ENCODE results near the gene STPG2.

The STPG2 gene

DNA sequence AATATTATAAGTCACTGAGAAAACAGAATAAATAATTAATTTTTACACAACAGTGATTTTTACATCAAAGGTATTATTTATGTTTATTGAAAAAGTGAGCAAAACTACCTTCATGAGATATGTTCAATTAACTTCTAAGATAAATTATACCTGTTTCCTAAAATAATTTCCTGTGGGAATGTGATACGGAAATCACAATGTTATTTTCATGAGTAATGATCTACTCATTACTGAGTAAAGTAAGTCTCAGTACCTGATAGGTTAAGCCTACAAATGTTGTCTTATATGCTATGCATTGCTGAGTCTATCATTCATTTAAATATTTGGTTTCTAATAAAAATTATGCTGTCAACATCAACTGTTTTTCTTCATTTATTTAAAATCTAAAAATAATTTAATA is 324.0 kb downstream of the STPG2 start:
- Histone ChIP-seq H3K9ac (ENCODE audit: low read depth, low read length) (no peak overlapping the region), H3K27ac (ENCODE audit: low read depth, low read length) (no peak overlapping the region), H3K27me3 (ENCODE audit: control insufficient read depth, insufficient read depth, low read length) (no peaks in the 10 kb centered on the region), H3K36me3 (ENCODE audit: control insufficient read depth, insufficient read depth, low read length) (no peaks in the 10 kb centered on the region), H3K4me1 (ENCODE audit: control insufficient read depth, insufficient read depth, low read length) (no peaks in the 10 kb centered on the region), H3K9me3 (ENCODE audit: control insufficient read depth, insufficient read depth, low read length) (no peaks in the 10 kb centered on the region), H3K4me3 (ENCODE audit: low read depth, low read length) (no peak overlapping the region)

DNA sequence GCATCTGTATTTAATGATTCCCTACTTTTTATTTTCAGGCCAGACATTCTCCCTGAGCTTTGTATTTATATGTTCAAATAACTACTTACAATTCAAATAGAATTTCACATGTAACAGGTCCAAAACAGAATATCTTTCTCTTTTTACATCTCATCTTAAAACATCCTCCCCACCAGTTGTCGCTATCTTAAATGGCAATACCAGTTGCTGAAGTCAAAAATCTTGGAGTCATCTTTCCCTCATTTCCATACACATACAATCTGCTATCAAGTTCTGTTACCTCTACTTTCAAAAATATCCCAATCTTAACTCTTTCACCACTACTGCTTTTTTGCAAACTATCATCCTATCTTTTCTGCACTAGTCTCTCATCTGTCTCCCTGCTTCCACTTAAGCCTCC is 330.5 kb downstream of the STPG2 start:
- Histone ChIP-seq H3K4me1 (ENCODE audit: control insufficient read depth, insufficient read depth, low read length) (0 out of 2 replicates have a peak, but pooled peaks cover 4% of the 10 kb centered on the region), H3K27ac (ENCODE audit: low read depth, low read length) (no peak overlapping the region), H3K27me3 (ENCODE audit: control insufficient read depth, insufficient read depth, low read length) (no peaks in the 10 kb centered on the region), H3K9ac (ENCODE audit: low read depth, low read length) (no peak overlapping the region), H3K4me3 (ENCODE audit: low read depth, low read length) (no peak overlapping the region), H3K9me3 (ENCODE audit: control insufficient read depth, insufficient read depth, low read length) (no peaks in the 10 kb centered on the region), H3K36me3 (ENCODE audit: control insufficient read depth, insufficient read depth, low read length) (no peaks in the 10 kb centered on the region)

DNA sequence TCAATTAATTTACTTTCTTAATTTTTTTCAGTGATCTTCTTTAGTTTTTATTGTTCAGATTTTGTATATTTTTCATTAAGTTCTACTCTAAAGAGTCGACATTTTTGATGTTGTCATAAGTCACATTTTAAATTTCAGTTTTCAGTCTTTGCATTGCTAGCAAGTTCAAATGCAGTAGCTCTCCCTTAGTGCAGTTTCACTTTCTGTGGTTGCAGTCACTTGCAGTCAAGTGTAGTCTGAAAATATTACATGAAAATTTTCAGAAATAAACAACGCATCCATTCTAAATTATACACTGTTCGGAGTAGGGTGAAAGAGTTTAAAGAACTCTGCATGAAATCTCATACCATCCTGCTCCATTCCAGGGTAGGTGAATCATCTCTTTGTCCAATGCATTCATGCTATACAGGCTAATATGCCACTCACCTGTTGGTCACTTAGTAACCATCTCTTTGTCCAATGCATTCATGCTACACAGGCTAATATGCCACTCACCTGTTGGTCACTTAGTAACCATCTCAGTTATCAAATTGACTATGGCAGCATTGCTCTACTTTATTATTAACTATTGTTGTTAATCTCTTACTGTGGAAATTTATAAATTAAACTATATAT is 356.9 kb downstream of the STPG2 start:
- no peak overlapping the region for H3K27ac ChIP-seq (ENCODE audit: low read depth, low read length)

DNA sequence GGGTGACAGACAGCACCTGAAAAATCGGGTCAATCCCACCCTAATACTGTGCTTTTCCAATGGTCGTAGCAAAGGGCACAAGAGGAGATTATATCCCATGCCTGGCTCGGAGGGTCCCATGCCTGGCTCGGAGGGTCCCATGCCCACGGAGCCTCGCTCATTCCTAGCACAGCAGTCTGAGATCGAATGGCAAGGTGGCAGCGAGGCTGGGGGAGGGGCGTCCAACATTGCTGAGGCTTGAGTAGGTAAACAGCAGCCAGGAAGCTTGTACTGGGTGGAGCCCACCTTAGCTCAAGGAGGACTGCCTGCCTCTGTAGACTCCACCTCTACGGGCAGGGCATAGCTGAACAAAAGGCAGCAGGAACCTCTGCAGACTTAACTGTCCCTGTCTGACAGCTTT is 365.1 kb downstream of the STPG2 start:
- no peaks in the 10 kb centered on the region for H3K4me1 ChIP-seq (ENCODE audit: control insufficient read depth, insufficient read depth, low read length)
- no peaks in the 10 kb centered on the region for H3K36me3 ChIP-seq (ENCODE audit: control insufficient read depth, insufficient read depth, low read length)
- H3K9ac ChIP-seq (ENCODE audit: low read depth, low read length): no peak overlapping the region
- no peak overlapping the region for H3K4me3 ChIP-seq (ENCODE audit: low read depth, low read length)
- no peak overlapping the region for H3K27ac ChIP-seq (ENCODE audit: low read depth, low read length)
- H3K9me3 ChIP-seq (ENCODE audit: control insufficient read depth, insufficient read depth, low read length): no peaks in the 10 kb centered on the region
- no peaks in the 10 kb centered on the region for H3K27me3 ChIP-seq (ENCODE audit: control insufficient read depth, insufficient read depth, low read length)

More for the DNA sequence above, 356.9 kb downstream of the STPG2 start:
- H3K27me3 ChIP-seq (ENCODE audit: control insufficient read depth, insufficient read depth, low read length): no peaks in the 10 kb centered on the region
- no peaks in the 10 kb centered on the region for H3K36me3 ChIP-seq (ENCODE audit: control insufficient read depth, insufficient read depth, low read length)
- H3K4me1 ChIP-seq (ENCODE audit: control insufficient read depth, insufficient read depth, low read length): no peaks in the 10 kb centered on the region
- no peak overlapping the region for H3K4me3 ChIP-seq (ENCODE audit: low read depth, low read length)
- no peaks in the 10 kb centered on the region for H3K9me3 ChIP-seq (ENCODE audit: control insufficient read depth, insufficient read depth, low read length)
- no peak overlapping the region for H3K9ac ChIP-seq (ENCODE audit: low read depth, low read length)

GRCh38 chr4:97774347-97774989 is 368.8 kb downstream of the STPG2 start:
- H3K4me1 ChIP-seq (ENCODE audit: control insufficient read depth, insufficient read depth, low read length): peaks cover 6% of the 10 kb centered on the region
- no peak overlapping the region for H3K27ac ChIP-seq (ENCODE audit: low read depth, low read length)
- H3K27me3 ChIP-seq (ENCODE audit: control insufficient read depth, insufficient read depth, low read length): no peaks in the 10 kb centered on the region
- no peaks in the 10 kb centered on the region for H3K36me3 ChIP-seq (ENCODE audit: control insufficient read depth, insufficient read depth, low read length)
- H3K9me3 ChIP-seq (ENCODE audit: control insufficient read depth, insufficient read depth, low read length): no peaks in the 10 kb centered on the region
- H3K4me3 ChIP-seq (ENCODE audit: low read depth, low read length): no peak overlapping the region
- no peak overlapping the region for H3K9ac ChIP-seq (ENCODE audit: low read depth, low read length)

GRCh38 chr4:97770222-97770621 is 373.1 kb downstream of the STPG2 start:
- Histone ChIP-seq H3K9me3 (ENCODE audit: control insufficient read depth, insufficient read depth, low read length) (no peaks in the 10 kb centered on the region), H3K9ac (ENCODE audit: low read depth, low read length) (no peak overlapping the region), H3K27ac (ENCODE audit: low read depth, low read length) (no peak overlapping the region), H3K27me3 (ENCODE audit: control insufficient read depth, insufficient read depth, low read length) (no peaks in the 10 kb centered on the region), H3K4me1 (ENCODE audit: control insufficient read depth, insufficient read depth, low read length) (peaks cover 6% of the 10 kb centered on the region), H3K4me3 (ENCODE audit: low read depth, low read length) (no peak overlapping the region), H3K36me3 (ENCODE audit: control insufficient read depth, insufficient read depth, low read length) (no peaks in the 10 kb centered on the region)

DNA sequence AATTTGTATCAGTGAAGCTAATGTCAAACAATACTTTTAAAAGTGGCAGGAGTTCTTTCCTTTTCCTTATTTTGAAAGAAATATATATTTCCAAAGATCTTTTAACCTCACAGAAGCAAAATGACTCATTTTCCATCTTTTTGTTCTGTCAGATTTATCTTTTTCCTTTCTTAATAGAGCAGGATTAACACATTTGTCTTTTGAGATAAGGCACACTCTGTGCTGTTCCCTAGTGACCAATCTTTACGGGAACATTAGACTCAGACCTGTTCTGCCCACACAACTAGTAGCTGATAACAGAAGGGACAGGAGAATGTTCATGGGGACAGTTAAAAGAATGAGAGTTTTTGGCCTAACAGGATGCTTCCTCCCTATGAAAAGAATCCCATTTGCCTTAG is 381.2 kb downstream of the STPG2 start:
- H3K27me3 ChIP-seq (ENCODE audit: control insufficient read depth, insufficient read depth, low read length): no peaks in the 10 kb centered on the region
- no peak overlapping the region for H3K27ac ChIP-seq (ENCODE audit: low read depth, low read length)
- H3K36me3 ChIP-seq (ENCODE audit: control insufficient read depth, insufficient read depth, low read length): no peaks in the 10 kb centered on the region
- H3K4me3 ChIP-seq (ENCODE audit: low read depth, low read length): no peak overlapping the region
- H3K9me3 ChIP-seq (ENCODE audit: control insufficient read depth, insufficient read depth, low read length): no peaks in the 10 kb centered on the region
- H3K9ac ChIP-seq (ENCODE audit: low read depth, low read length): no peak overlapping the region
- no peaks in the 10 kb centered on the region for H3K4me1 ChIP-seq (ENCODE audit: control insufficient read depth, insufficient read depth, low read length)

- H3K27me3 ChIP-seq (ENCODE audit: control insufficient read depth, insufficient read depth, low read length): no peaks in the 10 kb centered on the region
- H3K36me3 ChIP-seq (ENCODE audit: control insufficient read depth, insufficient read depth, low read length): no peaks in the 10 kb centered on the region
- no peaks in the 10 kb centered on the region for H3K4me1 ChIP-seq (ENCODE audit: control insufficient read depth, insufficient read depth, low read length)
- H3K27ac ChIP-seq (ENCODE audit: low read depth, low read length): no peak overlapping the region
- H3K4me3 ChIP-seq (ENCODE audit: low read depth, low read length): no peak overlapping the region
- no peaks in the 10 kb centered on the region for H3K9me3 ChIP-seq (ENCODE audit: control insufficient read depth, insufficient read depth, low read length)
- no peak overlapping the region for H3K9ac ChIP-seq (ENCODE audit: low read depth, low read length)
These were observed 381.7 kb downstream of the STPG2 start for GRCh38 chr4:97761445-97762114.

GRCh38 chr4:97759785-97760184 is 383.5 kb downstream of the STPG2 start:
- Histone ChIP-seq H3K27me3 (ENCODE audit: control insufficient read depth, insufficient read depth, low read length) (no peaks in the 10 kb centered on the region), H3K27ac (ENCODE audit: low read depth, low read length) (no peak overlapping the region), H3K9ac (ENCODE audit: low read depth, low read length) (no peak overlapping the region), H3K4me1 (ENCODE audit: control insufficient read depth, insufficient read depth, low read length) (no peaks in the 10 kb centered on the region), H3K4me3 (ENCODE audit: low read depth, low read length) (no peak overlapping the region), H3K36me3 (ENCODE audit: control insufficient read depth, insufficient read depth, low read length) (no peaks in the 10 kb centered on the region), H3K9me3 (ENCODE audit: control insufficient read depth, insufficient read depth, low read length) (no peaks in the 10 kb centered on the region)

DNA sequence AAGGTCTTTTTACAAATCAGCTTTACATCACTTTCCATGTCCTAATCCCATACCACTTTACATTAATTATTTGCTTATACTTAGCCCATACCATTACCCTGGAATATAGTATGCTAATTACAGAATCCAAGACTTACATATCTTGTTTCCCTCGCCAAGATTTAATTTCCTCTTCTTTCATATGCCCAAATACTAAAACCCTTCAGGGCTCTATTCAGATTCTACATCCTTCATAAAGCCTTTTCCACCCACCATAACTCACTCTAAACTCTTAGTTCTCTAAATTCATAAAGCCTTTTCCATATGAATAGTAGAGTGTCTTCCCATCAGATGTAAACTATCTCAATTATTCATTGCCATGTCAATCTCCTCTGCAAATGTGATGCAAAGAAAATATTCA is 390.7 kb downstream of the STPG2 start:
- H3K9me3 ChIP-seq (ENCODE audit: control insufficient read depth, insufficient read depth, low read length): no peaks in the 10 kb centered on the region
- no peaks in the 10 kb centered on the region for H3K4me1 ChIP-seq (ENCODE audit: control insufficient read depth, insufficient read depth, low read length)
- no peaks in the 10 kb centered on the region for H3K36me3 ChIP-seq (ENCODE audit: control insufficient read depth, insufficient read depth, low read length)
- H3K4me3 ChIP-seq (ENCODE audit: low read depth, low read length): no peak overlapping the region
- no peaks in the 10 kb centered on the region for H3K27me3 ChIP-seq (ENCODE audit: control insufficient read depth, insufficient read depth, low read length)
- no peak overlapping the region for H3K9ac ChIP-seq (ENCODE audit: low read depth, low read length)
- H3K27ac ChIP-seq (ENCODE audit: low read depth, low read length): no peak overlapping the region

DNA sequence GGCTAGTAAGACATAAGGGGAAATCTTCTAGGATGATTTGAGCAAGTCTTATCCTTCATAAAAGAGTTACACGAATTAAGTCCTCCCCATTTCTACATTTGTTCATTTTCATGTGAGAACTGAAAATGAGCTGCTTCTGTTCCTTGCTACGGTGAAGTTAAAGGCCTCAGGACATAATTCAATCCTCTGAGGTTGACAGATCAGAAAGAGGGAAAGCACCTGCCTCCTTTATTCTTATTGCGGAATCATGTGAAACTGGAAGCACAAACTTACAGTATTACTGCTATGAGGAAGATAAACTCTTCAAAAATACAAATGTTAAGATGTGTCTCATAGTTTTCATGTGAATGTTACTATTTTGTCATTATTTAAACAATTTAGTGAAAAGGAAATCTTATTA is 395.3 kb downstream of the STPG2 start:
- Histone ChIP-seq H3K36me3 (ENCODE audit: control insufficient read depth, insufficient read depth, low read length) (no peaks in the 10 kb centered on the region), H3K9me3 (ENCODE audit: control insufficient read depth, insufficient read depth, low read length) (no peaks in the 10 kb centered on the region), H3K4me3 (ENCODE audit: low read depth, low read length) (no peak overlapping the region), H3K4me1 (ENCODE audit: control insufficient read depth, insufficient read depth, low read length) (no peaks in the 10 kb centered on the region), H3K27ac (ENCODE audit: low read depth, low read length) (no peak overlapping the region), H3K9ac (ENCODE audit: low read depth, low read length) (no peak overlapping the region), H3K27me3 (ENCODE audit: control insufficient read depth, insufficient read depth, low read length) (no peaks in the 10 kb centered on the region)
